ENCODE results near the gene KRAS. TPM values are rescaled to one million over a fixed set of nuclear protein-coding genes. Genes with fewer than 3 reads are reported as not detected.

The KRAS gene
- total RNA-seq, 1 experiment from 2014 or later = 6.2 TPM

- no peak overlapping the region for H3K9ac ChIP-seq (ENCODE audit: low read length)
- H3K4me1 ChIP-seq (ENCODE audit: insufficient read depth, low read length) = peaks cover 5% of the 10 kb centered on the region
- 0 out of 2 replicates have a peak overlapping the region, but pooled peaks have one; percentile 18 for H3K4me2 ChIP-seq (ENCODE audit: low read length)
- ATAC-seq = peak; percentile 58
- no peaks in the 10 kb centered on the region for H3F3A ChIP-seq (ENCODE audit: low read length, unreplicated experiment)
- no peak overlapping the region for H3K4me3 ChIP-seq (ENCODE audit: low read length)
- BruUV-seq (replicated peaks) = no TSS peak
- H3K27ac ChIP-seq (ENCODE audit: low read length) = no peak overlapping the region
- H3K79me2 ChIP-seq (ENCODE audit: low read length) = no peaks in the 10 kb centered on the region
- H3K9me3 ChIP-seq (ENCODE audit: low read length) = no peaks in the 10 kb centered on the region
- CTCF ChIA-PET = no interaction called here
- DNase-seq = peak; percentile 82
- peaks cover 7% of the 10 kb centered on the region; the same call in 1 of the 2 replicates for H3K27me3 ChIP-seq (ENCODE audit: low read length)
- intact Hi-C loops (cut with micrococcal nuclease) = no loop called here
- 0 out of 2 replicates have a peak, but pooled peaks cover 1% of the 10 kb centered on the region for H3K9me2 ChIP-seq (replicated peaks; ENCODE audit: low read length)
- peak overlapping the region; percentile 64 for H2AFZ ChIP-seq (ENCODE audit: low read length)
- H3K36me3 ChIP-seq (ENCODE audit: low read depth, low read length) = no peaks in the 10 kb centered on the region
- POLR2A ChIA-PET (ENCODE audit: unreplicated experiment) = no interaction called here
- TF ChIP-seq EZH2 (IDR thresholded peaks at IDR 0.05; ENCODE audit: low read length, unreplicated experiment) (no peak), EZH2phosphoT487 (IDR thresholded peaks at IDR 0.05; ENCODE audit: borderline replicate concordance, low read length) (no peak), CTCF (conservative IDR thresholded peaks at IDR 0.05; ENCODE audit: low read depth, low read length) (no peak)
- no peaks in the 10 kb centered on the region for H4K20me1 ChIP-seq (ENCODE audit: low read length)
Measured at GRCh38 chr12:25276199-25276937, 25.6 kb upstream of the KRAS start.

GRCh38 chr12:25271486-25272098, 20.9 kb upstream of the KRAS start:
- H3K79me2 ChIP-seq (ENCODE audit: low read length) = no peaks in the 10 kb centered on the region
- POLR2A ChIA-PET (ENCODE audit: unreplicated experiment) = no interaction called here
- H4K20me1 ChIP-seq (ENCODE audit: low read length) = no peaks in the 10 kb centered on the region
- no peak overlapping the region for H2AFZ ChIP-seq (ENCODE audit: low read length)
- no peaks in the 10 kb centered on the region for H3K27me3 ChIP-seq (ENCODE audit: low read length)
- H3K27ac ChIP-seq (ENCODE audit: low read length) = no peak overlapping the region
- no TSS peak for BruUV-seq (replicated peaks)
- H3K36me3 ChIP-seq (ENCODE audit: low read depth, low read length) = no peaks in the 10 kb centered on the region
- ATAC-seq (no peak), DNase-seq (no peak)
- H3K9ac ChIP-seq (ENCODE audit: low read length) = no peak overlapping the region
- peaks cover 5% of the 10 kb centered on the region for H3K4me1 ChIP-seq (ENCODE audit: insufficient read depth, low read length)
- TF ChIP-seq EZH2phosphoT487 (IDR thresholded peaks at IDR 0.05; ENCODE audit: borderline replicate concordance, low read length) = no peak
- no peak for TF ChIP-seq CTCF (conservative IDR thresholded peaks at IDR 0.05; ENCODE audit: low read depth, low read length)
- no peak for TF ChIP-seq EZH2 (IDR thresholded peaks at IDR 0.05; ENCODE audit: low read length, unreplicated experiment)
- intact Hi-C loops (cut with micrococcal nuclease) = no loop called here
- no peaks in the 10 kb centered on the region for H3K9me3 ChIP-seq (ENCODE audit: low read length)
- CTCF ChIA-PET = no interaction called here
- no peak overlapping the region for H3K4me2 ChIP-seq (ENCODE audit: low read length)
- no peak overlapping the region for H3K4me3 ChIP-seq (ENCODE audit: low read length)
- H3F3A ChIP-seq (ENCODE audit: low read length, unreplicated experiment) = no peaks in the 10 kb centered on the region
- H3K9me2 ChIP-seq (replicated peaks; ENCODE audit: low read length) = 0 out of 2 replicates have a peak, but pooled peaks cover 3% of the 10 kb centered on the region

GRCh38 chr12:25269701-25270100, 19.0 kb upstream of the KRAS start:
- CTCF ChIA-PET = no interaction called here
- ATAC-seq (no peak), DNase-seq (no peak)
- no peak overlapping the region for H3K9ac ChIP-seq (ENCODE audit: low read length)
- no peaks in the 10 kb centered on the region for H3K9me3 ChIP-seq (ENCODE audit: low read length)
- TF ChIP-seq CTCF (conservative IDR thresholded peaks at IDR 0.05; ENCODE audit: low read depth, low read length) (no peak), EZH2phosphoT487 (IDR thresholded peaks at IDR 0.05; ENCODE audit: borderline replicate concordance, low read length) (no peak), EZH2 (IDR thresholded peaks at IDR 0.05; ENCODE audit: low read length, unreplicated experiment) (no peak)
- H3K4me2 ChIP-seq (ENCODE audit: low read length) = no peak overlapping the region
- no peaks in the 10 kb centered on the region for H3F3A ChIP-seq (ENCODE audit: low read length, unreplicated experiment)
- no peaks in the 10 kb centered on the region for H3K79me2 ChIP-seq (ENCODE audit: low read length)
- H3K4me1 ChIP-seq (ENCODE audit: insufficient read depth, low read length) = no peaks in the 10 kb centered on the region
- H3K9me2 ChIP-seq (replicated peaks; ENCODE audit: low read length) = 0 out of 2 replicates have a peak, but pooled peaks cover 3% of the 10 kb centered on the region
- no peaks in the 10 kb centered on the region for H4K20me1 ChIP-seq (ENCODE audit: low read length)
- H3K36me3 ChIP-seq (ENCODE audit: low read depth, low read length) = no peaks in the 10 kb centered on the region
- no peaks in the 10 kb centered on the region for H3K27me3 ChIP-seq (ENCODE audit: low read length)
- intact Hi-C loops (cut with micrococcal nuclease) = no loop called here
- H3K27ac ChIP-seq (ENCODE audit: low read length) = no peak overlapping the region
- POLR2A ChIA-PET (ENCODE audit: unreplicated experiment) = no interaction called here
- BruUV-seq (replicated peaks) = no TSS peak
- no peak overlapping the region for H2AFZ ChIP-seq (ENCODE audit: low read length)
- no peak overlapping the region for H3K4me3 ChIP-seq (ENCODE audit: low read length)

Data from PC-3 (cell line).